Smooth muscle cell (in vitro differentiated cells): ENCODE data around the gene LRRC7. TPM values are rescaled to one million over a fixed set of nuclear protein-coding genes. Genes with fewer than 3 reads are reported as not detected.

Source experiments
- DNase-seq: peaks from one replicate; lab custom pipeline; 2025; ENCODE audit not compliant: unreplicated experiment; lab: John Stamatoyannopoulos, UW
- H2AFZ ChIP-seq: fragments of 200-600 bp; sonication (generic); 2 replicates; pipeline ENCODE4 v1.6.0; 2016; ENCODE audit warnings: antibody characterized with exemption, low read depth, mild to moderate bottlenecking
- H3F3A ChIP-seq: fragments of 200-600 bp; sonication (generic); 2 replicates; pipeline ENCODE4 v1.6.0; 2017; ENCODE audit warnings: antibody characterized with exemption, low read depth
- H3K27ac ChIP-seq: fragments of 200-600 bp; sonication (generic); 2 replicates; pipeline ENCODE4 v1.5.1; 2016; ENCODE audit warnings: low read depth, mild to moderate bottlenecking
- H3K27me3 ChIP-seq: fragments of 200-600 bp; sonication (generic); 2 replicates; pipeline ENCODE4 v1.6.1; 2016; ENCODE audit warnings: low read depth, mild to moderate bottlenecking
- H3K36me3 ChIP-seq: fragments of 200-600 bp; sonication (generic); 2 replicates; pipeline ENCODE4 v1.5.1; 2016; ENCODE audit warnings: low read depth
- H3K4me1 ChIP-seq: fragments of 200-600 bp; sonication (generic); 2 replicates; pipeline ENCODE4 v1.5.1; 2016; ENCODE audit warnings: low read depth
- H3K4me2 ChIP-seq: fragments of 200-600 bp; sonication (generic); 2 replicates; pipeline ENCODE4 v1.6.0; 2016; ENCODE audit warnings: mild to moderate bottlenecking
- H3K4me3 ChIP-seq: fragments of 200-600 bp; sonication (generic); 2 replicates; pipeline ENCODE4 v1.5.1; 2016; ENCODE audit warnings: mild to moderate bottlenecking
- H3K79me2 ChIP-seq: fragments of 200-600 bp; sonication (generic); 2 replicates; pipeline ENCODE4 v1.6.0; 2016; ENCODE audit warnings: low read depth, mild to moderate bottlenecking
- H3K9ac ChIP-seq: fragments of 200-600 bp; sonication (generic); 2 replicates; pipeline ENCODE4 v1.6.0; 2016; ENCODE audit warnings: low read depth
- H3K9me3 ChIP-seq: fragments of 200-600 bp; sonication (generic); replicated peaks from 2 replicates; pipeline ENCODE4 v1.5.1; 2016; ENCODE audit warnings: low read depth
- H4K20me1 ChIP-seq: fragments of 200-600 bp; sonication (generic); 2 replicates; pipeline ENCODE4 v1.6.0; 2016; ENCODE audit warnings: low read depth
- WGBS: methylation state at CpG from one replicate; pipeline ENCODE4 v1.1.7; 2016; ENCODE audit warnings: low lambda C conversion rate; 5-methylcytosine and 5-hydroxymethylcytosine counted together
- polyA plus RNA-seq: library from polyadenylated mRNA; unstranded; fragments of >200 nt; fragmentation: Nextera tagmentation; extraction: Ambion mirVana; gene quantifications from 2 replicates; pipeline ENCODE4 v1.2.1, GENCODE V29; 2016
- total RNA-seq: library from RNA; depleted of rRNA; stranded (reverse); fragments of >200 nt; gene quantifications from 2 replicates; pipeline ENCODE4 v1.2.3, GENCODE V29; 2014
- TF ChIP-seq, protein P1 (sequence below): fragments of 200-600 bp; sonication (generic); IDR thresholded peaks from 2 replicates; pipeline ENCODE4 v1.5.1; 2017; ENCODE audit warnings: borderline replicate concordance, mild to moderate bottlenecking, antibody characterized with exemption; ENCODE audit not compliant: insufficient read depth, poor library complexity, severe bottlenecking

Gene LRRC7
- total and polyA plus RNA-seq, 2 experiments from 2014 or later: 0.04 to 0.06 TPM

DNA sequence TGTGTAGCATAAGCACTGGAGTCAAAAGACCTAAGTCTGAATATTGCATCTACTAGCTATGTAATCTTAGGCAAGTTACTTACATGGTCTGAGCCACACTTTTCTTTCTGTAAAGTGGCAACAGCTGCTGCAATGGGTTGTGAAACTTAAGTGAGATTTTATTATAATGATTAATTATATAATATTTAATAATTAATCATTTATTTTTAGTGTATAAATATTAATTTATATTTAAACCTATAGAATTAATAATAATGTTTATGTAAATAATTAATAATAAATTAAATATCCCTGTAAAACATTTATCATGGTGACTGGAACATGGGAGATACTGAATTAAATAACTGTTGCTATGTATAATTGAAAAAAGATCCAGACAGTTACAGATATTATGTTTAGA lies 457.3 kb downstream of the LRRC7 start:
- H3K4me2 ChIP-seq: no peak overlapping the region
- no peaks in the 10 kb centered on the region for H3K4me1 ChIP-seq
- no peaks in the 10 kb centered on the region for H3K79me2 ChIP-seq
- H3K27ac ChIP-seq: no peak overlapping the region
- H3K36me3 ChIP-seq: no peaks in the 10 kb centered on the region
- H3K9me3 ChIP-seq: no peaks in the 10 kb centered on the region
- no peak overlapping the region for H3K4me3 ChIP-seq
- no peaks in the 10 kb centered on the region for H4K20me1 ChIP-seq
- TF ChIP-seq, protein P1, sequence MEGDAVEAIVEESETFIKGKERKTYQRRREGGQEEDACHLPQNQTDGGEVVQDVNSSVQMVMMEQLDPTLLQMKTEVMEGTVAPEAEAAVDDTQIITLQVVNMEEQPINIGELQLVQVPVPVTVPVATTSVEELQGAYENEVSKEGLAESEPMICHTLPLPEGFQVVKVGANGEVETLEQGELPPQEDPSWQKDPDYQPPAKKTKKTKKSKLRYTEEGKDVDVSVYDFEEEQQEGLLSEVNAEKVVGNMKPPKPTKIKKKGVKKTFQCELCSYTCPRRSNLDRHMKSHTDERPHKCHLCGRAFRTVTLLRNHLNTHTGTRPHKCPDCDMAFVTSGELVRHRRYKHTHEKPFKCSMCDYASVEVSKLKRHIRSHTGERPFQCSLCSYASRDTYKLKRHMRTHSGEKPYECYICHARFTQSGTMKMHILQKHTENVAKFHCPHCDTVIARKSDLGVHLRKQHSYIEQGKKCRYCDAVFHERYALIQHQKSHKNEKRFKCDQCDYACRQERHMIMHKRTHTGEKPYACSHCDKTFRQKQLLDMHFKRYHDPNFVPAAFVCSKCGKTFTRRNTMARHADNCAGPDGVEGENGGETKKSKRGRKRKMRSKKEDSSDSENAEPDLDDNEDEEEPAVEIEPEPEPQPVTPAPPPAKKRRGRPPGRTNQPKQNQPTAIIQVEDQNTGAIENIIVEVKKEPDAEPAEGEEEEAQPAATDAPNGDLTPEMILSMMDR: no peak
- no peak overlapping the region for H2AFZ ChIP-seq
- no peak for DNase-seq
- H3F3A ChIP-seq: no peaks in the 10 kb centered on the region
- no peaks in the 10 kb centered on the region for H3K27me3 ChIP-seq
- H3K9ac ChIP-seq: no peak overlapping the region

DNA sequence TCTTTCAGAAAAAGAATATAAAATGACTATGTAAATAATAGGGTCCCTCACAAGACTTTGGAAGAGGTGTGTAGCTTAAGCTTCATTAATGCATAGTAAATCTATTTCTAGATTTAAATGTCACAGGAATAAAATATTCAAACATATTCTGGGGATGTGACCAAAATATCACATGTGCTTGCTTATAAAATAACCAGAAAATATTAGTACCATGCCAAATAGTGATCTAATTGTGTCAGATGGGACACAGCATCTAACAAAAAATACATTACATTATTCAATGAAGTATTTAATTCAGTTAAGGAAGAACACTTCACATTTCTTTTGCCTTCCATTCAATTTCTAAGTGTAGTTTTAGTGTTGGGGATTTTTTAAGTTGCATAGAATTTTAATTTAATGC lies 458.1 kb downstream of the LRRC7 start:
- Histone ChIP-seq H3K79me2 (no peaks in the 10 kb centered on the region), H3K4me3 (no peak overlapping the region), H3K27ac (no peak overlapping the region), H3K4me1 (no peaks in the 10 kb centered on the region), H3F3A (no peaks in the 10 kb centered on the region), H3K36me3 (no peaks in the 10 kb centered on the region), H4K20me1 (no peaks in the 10 kb centered on the region), H3K9ac (no peak overlapping the region), H3K9me3 (no peaks in the 10 kb centered on the region), H3K4me2 (no peak overlapping the region), H3K27me3 (no peaks in the 10 kb centered on the region), H2AFZ (no peak overlapping the region)
- DNase-seq: no peak
- TF ChIP-seq, protein P1: no peak

DNA sequence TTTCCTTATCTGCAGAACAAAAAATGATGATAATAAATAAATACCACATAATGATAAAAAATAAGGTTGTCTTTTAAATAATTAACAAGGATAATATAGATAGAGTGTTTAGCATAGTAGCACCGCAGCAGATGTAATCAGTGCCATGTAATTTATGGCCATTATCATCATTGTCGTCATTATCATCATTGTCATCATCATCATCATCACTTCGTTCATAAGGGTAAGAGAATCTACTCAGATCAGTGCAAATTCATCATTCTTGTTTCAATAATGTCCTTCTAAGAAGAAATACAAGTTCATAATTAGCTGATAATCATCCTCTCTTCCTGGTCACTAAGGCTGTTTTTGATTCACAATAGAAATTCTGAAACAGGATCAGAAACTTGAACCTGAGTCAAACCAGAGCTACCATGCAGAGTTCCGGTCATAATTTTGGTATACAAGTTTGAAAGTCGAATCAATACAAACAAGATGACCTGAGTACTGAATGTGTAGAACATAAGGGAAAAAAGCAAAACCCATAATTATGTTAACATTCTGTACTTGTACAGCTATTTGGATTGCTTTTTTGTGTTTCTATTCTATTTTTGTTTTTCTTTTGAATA lies 465.6 kb downstream of the LRRC7 start:
- 92% methylated on average over 5 of the region's 5 CpGs for WGBS
- no peaks in the 10 kb centered on the region for H3F3A ChIP-seq
- no peaks in the 10 kb centered on the region for H3K79me2 ChIP-seq
- DNase-seq: no peak
- no peak overlapping the region for H3K4me2 ChIP-seq
- no peaks in the 10 kb centered on the region for H3K9me3 ChIP-seq
- TF ChIP-seq, protein P1: no peak
- H3K4me3 ChIP-seq: no peak overlapping the region
- H3K36me3 ChIP-seq: no peaks in the 10 kb centered on the region
- no peak overlapping the region for H3K27ac ChIP-seq
- no peaks in the 10 kb centered on the region for H3K27me3 ChIP-seq
- no peak overlapping the region for H3K9ac ChIP-seq
- peaks cover 9% of the 10 kb centered on the region for H3K4me1 ChIP-seq
- no peaks in the 10 kb centered on the region for H4K20me1 ChIP-seq
- H2AFZ ChIP-seq: no peak overlapping the region

DNA sequence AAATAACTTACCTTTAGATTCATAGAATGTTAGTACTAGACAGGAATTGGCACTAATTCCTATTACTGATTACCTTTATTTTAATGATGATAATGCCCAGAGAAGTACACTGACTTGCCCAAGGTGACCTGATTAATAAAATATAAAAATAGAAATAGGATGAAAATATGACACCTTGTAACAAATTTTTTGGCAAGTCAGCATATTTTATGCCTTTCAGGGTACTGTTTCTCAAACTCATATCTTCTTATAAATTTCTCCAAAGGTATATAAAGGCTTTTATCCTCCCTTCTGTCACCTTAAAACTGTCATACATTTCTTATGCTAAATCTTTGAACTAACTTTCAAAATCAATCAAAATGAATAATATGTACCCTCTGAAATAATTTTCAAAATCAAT lies 466.2 kb downstream of the LRRC7 start:
- Histone ChIP-seq H4K20me1 (no peaks in the 10 kb centered on the region), H3K27ac (no peak overlapping the region), H3K36me3 (no peaks in the 10 kb centered on the region), H3K27me3 (no peaks in the 10 kb centered on the region), H3K4me1 (peaks cover 9% of the 10 kb centered on the region), H3K79me2 (no peaks in the 10 kb centered on the region), H3K4me2 (no peak overlapping the region), H3F3A (no peaks in the 10 kb centered on the region), H3K4me3 (no peak overlapping the region), H3K9me3 (no peaks in the 10 kb centered on the region), H3K9ac (no peak overlapping the region), H2AFZ (no peak overlapping the region)
- TF ChIP-seq, protein P1: no peak
- no peak for DNase-seq
